Keratinocyte (primary cell): ENCODE data around the gene GRIK2. TPM values are rescaled to one million over a fixed set of nuclear protein-coding genes. Genes with fewer than 3 reads are reported as not detected.

ENCODE experiments used
- DNase-seq: peaks from one replicate; pipeline ENCODE4 v3.0.0-alpha.2; 2011; ENCODE audit warnings: low read depth, missing footprints, low spot score
- FAIRE-seq: peaks from 2 replicates; lab custom pipeline; 2011; peaks lifted over from hg19 to GRCh38; lab: Jason Lieb, UNC
- H2AFZ ChIP-seq: 2 replicates; pipeline ENCODE4 v1.6.0; 2012; ENCODE audit warnings: low read length, control low read depth, inconsistent platforms; ENCODE audit not compliant: control insufficient read depth
- H3K27ac ChIP-seq: 2 replicates; pipeline ENCODE4 v1.5.1; 2011; ENCODE audit warnings: low read length; ENCODE audit not compliant: control insufficient read depth, insufficient read depth
- H3K27me3 ChIP-seq: 3 replicates; pipeline ENCODE4 v1.6.0; 2011; ENCODE audit warnings: low read length; ENCODE audit not compliant: control insufficient read depth, insufficient read depth; ENCODE audit errors: extremely low read depth
- H3K36me3 ChIP-seq, 2 experiments: 2 replicates in 1 of 2; 3 replicates in 1 of 2; pipeline ENCODE4 v1.5.1; 2011; ENCODE audit warnings: low read length in 2 of 2, mild to moderate bottlenecking in 1 of 2; ENCODE audit not compliant: control insufficient read depth in 2 of 2, insufficient read depth in 2 of 2; ENCODE audit errors: extremely low read depth in 1 of 2
- H3K4me1 ChIP-seq: 3 replicates; pipeline ENCODE4 v1.5.1; 2011; ENCODE audit warnings: low read length; ENCODE audit not compliant: control insufficient read depth, insufficient read depth; ENCODE audit errors: extremely low read depth
- H3K4me2 ChIP-seq: 3 replicates; pipeline ENCODE4 v1.6.0; 2011; ENCODE audit warnings: low read depth, low read length; ENCODE audit not compliant: control insufficient read depth, insufficient read depth; ENCODE audit errors: extremely low read depth
- H3K4me3 ChIP-seq, 3 experiments: fragments of 200-600 bp in 1 of 3; sonication (generic) in 1 of 3; 2 replicates in 2 of 3; 3 replicates in 1 of 3; pipeline ENCODE4 v1.5.1; 2011 to 2016; ENCODE audit warnings: low read length in 3 of 3, mild to moderate bottlenecking in 3 of 3, control low read depth in 2 of 3, inconsistent platforms in 1 of 3, low read depth in 1 of 3, mixed read lengths in 1 of 3, mixed run types in 1 of 3, moderate library complexity in 1 of 3; ENCODE audit not compliant: control insufficient read depth in 2 of 3, insufficient read depth in 2 of 3; ENCODE audit errors: extremely low read depth in 1 of 3
- H3K79me2 ChIP-seq: 2 replicates; pipeline ENCODE4 v1.6.0; 2012; ENCODE audit warnings: low read length; ENCODE audit not compliant: control insufficient read depth, insufficient read depth
- H3K9ac ChIP-seq: 3 replicates; pipeline ENCODE4 v1.6.0; 2011; ENCODE audit warnings: low read length; ENCODE audit not compliant: control insufficient read depth, insufficient read depth; ENCODE audit errors: extremely low read depth
- H3K9me1 ChIP-seq: 3 replicates; pipeline ENCODE4 v1.6.0; 2011; ENCODE audit warnings: low read length; ENCODE audit not compliant: control insufficient read depth, insufficient read depth; ENCODE audit errors: extremely low read depth
- H3K9me3 ChIP-seq: 2 replicates; pipeline ENCODE4 v1.5.1; 2012; ENCODE audit warnings: low read depth, low read length; ENCODE audit not compliant: control insufficient read depth
- H4K20me1 ChIP-seq: 3 replicates; pipeline ENCODE4 v1.6.0; 2011; ENCODE audit warnings: low read length; ENCODE audit not compliant: control insufficient read depth, insufficient read depth; ENCODE audit errors: extremely low read depth
- CTCF ChIP-seq, 3 experiments: IDR thresholded peaks in 1 of 3; conservative IDR thresholded peaks in 1 of 3; optimal IDR thresholded peaks in 1 of 3; 2 replicates in 2 of 3; 3 replicates in 1 of 3; pipeline versions ENCODE3 to v1.5.1; 2011; ENCODE audit warnings: low read length in 3 of 3, mild to moderate bottlenecking in 3 of 3, moderate library complexity in 2 of 3, control low read depth in 1 of 3, inconsistent platforms in 1 of 3; ENCODE audit not compliant: insufficient read depth in 2 of 3; ENCODE audit errors: extremely low read depth in 1 of 3
- EZH2 ChIP-seq: IDR thresholded peaks from one replicate; pipeline ENCODE4 v1.6.1; 2012; ENCODE audit warnings: inconsistent platforms, mild to moderate bottlenecking, low read length, moderate library complexity
- dilution Hi-C: fragments of 300-500 bp; cut with MboI; formaldehyde crosslinking; loops from one replicate; pipeline ENCODE4 v1.7.0; 2020; ENCODE audit warnings: low sequenced_read_pairs; ENCODE audit not compliant: extremely low pct_ligation_motif_present
- polyA plus RNA-seq, 5 experiments: library from polyadenylated mRNA; depleted of rRNA in 3 of 5; stranded (reverse) in 3 of 5; stranded (forward) in 1 of 5; unstranded in 1 of 5; fragments of >200 nt; gene quantifications; 1 replicate in 1 of 5; 2 replicates in 3 of 5; 3 replicates in 1 of 5; pipeline versions ENCODE4 v1.2.1 to v1.2.3, GENCODE V29; 2011 to 2012; ENCODE audit warnings: missing spikeins in 2 of 5, low read depth in 1 of 5, low replicate concordance in 1 of 5

The GRIK2 gene
- polyA plus RNA-seq, 1 donor (not counting 4 experiments of a cell fraction or from before 2014, with no cell fraction given): 0.01 TPM

DNA sequence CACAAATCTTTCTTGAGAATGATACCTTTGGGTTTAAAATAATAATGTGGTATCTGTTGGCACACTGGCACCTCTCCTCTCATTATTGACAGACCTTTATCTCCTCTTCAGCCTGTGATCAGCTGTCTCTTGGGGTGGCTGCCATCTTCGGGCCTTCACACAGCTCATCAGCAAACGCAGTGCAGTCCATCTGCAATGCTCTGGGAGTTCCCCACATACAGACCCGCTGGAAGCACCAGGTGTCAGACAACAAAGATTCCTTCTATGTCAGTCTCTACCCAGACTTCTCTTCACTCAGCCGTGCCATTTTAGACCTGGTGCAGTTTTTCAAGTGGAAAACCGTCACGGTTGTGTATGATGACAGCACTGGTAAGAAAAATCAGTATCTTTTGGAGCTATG lies 232.8 kb downstream of the GRIK2 start:
- DNase-seq: no peak
- H3K9me1 ChIP-seq: no peaks in the 10 kb centered on the region
- H3K27me3 ChIP-seq: no peaks in the 10 kb centered on the region
- TF ChIP-seq CTCF (optimal IDR thresholded peaks at IDR 0.05 in 1 of 3, IDR thresholded peaks at IDR 0.05 in 1 of 3, conservative IDR thresholded peaks at IDR 0.05 in 1 of 3; ENCODE audit: extremely low read depth in 1 of 3, insufficient read depth in 2 of 3, low read length in 3 of 3): no peak
- TF ChIP-seq EZH2: no peak
- no peak overlapping the region for H3K9ac ChIP-seq
- no peaks in the 10 kb centered on the region for H4K20me1 ChIP-seq
- H3K27ac ChIP-seq: no peak overlapping the region
- no peak overlapping the region for H3K4me3 ChIP-seq
- no peaks in the 10 kb centered on the region for H3K9me3 ChIP-seq
- no peak overlapping the region for H3K4me2 ChIP-seq
- no peaks in the 10 kb centered on the region for H3K79me2 ChIP-seq
- H2AFZ ChIP-seq: no peak overlapping the region
- H3K36me3 ChIP-seq: no peaks in the 10 kb centered on the region
- FAIRE-seq: no peak
- dilution Hi-C loops: no loop called here
- H3K4me1 ChIP-seq: no peaks in the 10 kb centered on the region

GRCh38 chr6:101630941-101631340 lies 237.4 kb downstream of the GRIK2 start:
- FAIRE-seq (no peak), DNase-seq (no peak)
- Histone ChIP-seq H3K9me3 (no peaks in the 10 kb centered on the region), H3K9me1 (no peaks in the 10 kb centered on the region), H3K9ac (no peak overlapping the region), H3K4me3 (no peak overlapping the region), H3K4me2 (no peak overlapping the region), H3K79me2 (no peaks in the 10 kb centered on the region), H3K36me3 (no peaks in the 10 kb centered on the region), H3K4me1 (no peaks in the 10 kb centered on the region), H4K20me1 (no peaks in the 10 kb centered on the region), H2AFZ (no peak overlapping the region), H3K27me3 (no peaks in the 10 kb centered on the region), H3K27ac (no peak overlapping the region)
- dilution Hi-C loops: no loop called here
- no peak for TF ChIP-seq EZH2
- no peak for TF ChIP-seq CTCF (optimal IDR thresholded peaks at IDR 0.05 in 1 of 3, IDR thresholded peaks at IDR 0.05 in 1 of 3, conservative IDR thresholded peaks at IDR 0.05 in 1 of 3; ENCODE audit: extremely low read depth in 1 of 3, insufficient read depth in 2 of 3, low read length in 3 of 3)
